Lung microvascular endothelial cell (primary cell): ENCODE data around the gene MMP23B. TPM values are rescaled to one million over a fixed set of nuclear protein-coding genes. Genes with fewer than 3 reads are reported as not detected.
A peak's percentile ranks its signal among the peaks of the same experiment; 100 is the strongest.
"Not testable (repeated sequence)": the region's sequence is repeated elsewhere in the genome, so short reads cannot be mapped to it uniquely, and the experiment has no call there.

Source experiments
- DNase-seq, 2 donors: peaks; one replicate each; pipeline versions ENCODE4 v3.0.0 to v3.0.0-alpha.2; 2010; ENCODE audit warnings: low read depth in 2 of 2
- total RNA-seq: library from RNA; depleted of rRNA; stranded (reverse); fragments of >200 nt; gene quantifications from 2 replicates; pipeline ENCODE4 v1.2.1, GENCODE V29; 2014

The MMP23B gene
- total RNA-seq, 1 donor from 2014 or later, result 1.2 TPM

DNA sequence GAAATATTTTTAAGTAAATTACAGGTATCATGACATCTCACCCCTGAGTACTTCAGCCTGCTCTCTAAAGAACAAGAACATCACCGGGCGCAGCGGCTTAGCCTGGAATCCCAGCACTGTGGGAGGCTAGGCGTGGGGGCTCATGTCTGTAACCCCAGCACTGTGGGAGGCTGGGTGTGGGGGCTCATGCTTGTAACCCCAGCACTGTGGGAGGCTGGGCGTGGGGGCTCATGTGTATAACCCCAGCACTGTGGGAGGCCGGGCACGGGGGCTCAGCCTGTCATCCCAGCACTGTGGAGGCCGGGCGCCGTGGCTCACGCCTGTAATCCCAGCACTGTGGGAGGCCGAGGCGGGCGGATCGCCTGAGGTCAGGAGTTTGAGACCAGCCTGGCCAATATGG is 34.6 kb downstream of the MMP23B start:
- no peak for DNase-seq

DNA sequence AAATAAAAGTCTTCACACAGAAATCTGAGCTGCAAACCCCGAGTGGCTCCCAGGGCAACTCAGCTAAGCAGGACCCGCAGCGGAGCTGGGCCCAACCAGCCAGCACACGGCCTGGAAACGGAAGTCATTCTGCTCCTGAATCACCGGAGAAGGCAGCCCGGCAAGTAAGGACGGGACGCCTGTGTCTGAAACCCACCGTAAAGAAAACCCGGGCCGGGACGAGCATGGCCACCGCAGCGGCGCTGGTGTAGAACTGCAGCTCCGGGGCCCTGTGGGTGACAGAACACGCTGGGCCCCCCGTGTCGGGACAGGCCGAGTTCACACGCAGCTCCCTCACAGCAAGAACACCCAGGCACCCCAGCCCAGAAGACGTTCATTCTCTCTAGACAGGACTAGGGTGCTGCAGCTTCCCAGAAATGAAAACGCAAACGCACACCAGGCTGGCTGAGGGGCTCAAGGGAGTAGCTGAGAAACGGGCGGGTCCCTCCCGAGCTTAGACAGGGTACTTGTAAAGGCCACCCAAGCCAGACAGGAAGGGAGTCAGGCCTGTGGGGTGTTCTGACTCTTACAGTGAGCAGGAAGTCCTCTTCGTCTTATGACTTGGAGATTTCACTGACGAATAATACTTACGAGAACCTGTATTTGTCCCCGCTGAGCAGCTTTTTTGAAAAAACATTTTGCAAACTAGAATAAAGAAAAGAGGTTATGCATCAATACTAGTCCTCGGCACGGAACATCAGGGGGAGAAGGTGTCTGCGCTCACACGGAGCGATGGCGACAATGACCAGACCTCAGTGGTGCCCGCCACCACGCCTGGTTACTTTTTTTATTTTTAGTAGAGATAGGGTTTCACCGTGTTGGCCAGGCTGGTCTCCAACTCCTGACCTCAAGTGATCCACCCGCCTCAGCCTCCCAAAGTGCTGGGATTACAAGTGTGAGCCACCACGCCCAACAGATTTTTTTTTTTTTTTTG is 37.8 kb downstream of the MMP23B start:
- no peak for DNase-seq

DNA sequence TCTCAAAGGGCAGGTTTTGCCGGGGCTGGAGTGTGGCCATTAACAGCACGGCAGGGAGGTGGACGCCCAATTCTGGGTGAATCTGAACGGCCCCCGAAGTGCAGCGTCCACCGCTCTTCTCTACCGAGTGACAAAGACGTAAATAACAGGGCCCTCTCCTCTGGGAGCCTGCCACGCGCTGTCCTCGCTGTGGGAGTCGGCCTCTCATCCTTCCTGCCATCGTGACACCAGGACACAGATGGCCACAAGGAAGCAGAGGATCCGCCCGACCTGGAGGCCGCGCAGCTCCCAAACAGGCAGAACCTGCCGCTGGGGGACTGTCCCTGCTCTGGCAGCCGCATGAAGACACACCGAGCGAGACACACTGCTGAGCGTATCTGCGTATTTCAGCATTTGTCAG is 38.9 kb downstream of the MMP23B start:
- peak in 1 of 2 donors; percentile 32 for DNase-seq

DNA sequence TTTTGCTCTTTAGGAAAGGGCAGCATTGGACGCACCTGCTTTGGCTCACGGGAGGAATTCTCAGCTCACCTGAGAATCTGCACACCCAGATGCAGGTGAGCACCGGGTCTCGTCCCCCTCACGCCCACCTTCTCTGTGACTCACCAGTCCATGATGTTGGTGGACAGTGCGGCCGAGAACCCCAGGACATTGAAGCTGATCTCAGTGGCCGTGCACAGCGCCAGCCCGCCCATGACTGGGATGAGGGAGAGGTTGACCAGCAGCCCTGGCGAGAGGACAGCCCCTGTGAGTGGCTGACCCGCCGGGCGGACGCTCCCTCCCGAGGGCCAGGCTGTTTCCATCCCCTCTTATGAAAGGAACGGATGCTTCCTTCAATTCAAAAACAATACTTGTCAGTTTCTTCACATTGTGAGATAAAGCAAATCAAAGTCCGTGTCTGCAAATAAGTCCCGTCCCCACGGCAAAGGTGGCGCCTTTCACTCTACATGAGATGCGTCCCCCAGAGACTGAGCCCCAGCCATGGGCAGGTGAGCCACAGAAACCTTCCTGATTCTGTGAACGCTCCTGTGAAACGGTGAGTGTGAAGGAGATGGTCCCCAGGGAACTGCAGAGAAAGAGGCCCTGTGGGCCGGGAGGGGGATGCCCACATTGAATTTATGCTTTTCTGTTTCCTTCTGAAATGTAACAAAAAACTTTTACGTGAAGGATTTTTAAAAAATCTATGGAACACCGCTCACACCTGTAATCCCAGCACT is 39.6 kb downstream of the MMP23B start:
- no peak for DNase-seq

DNA sequence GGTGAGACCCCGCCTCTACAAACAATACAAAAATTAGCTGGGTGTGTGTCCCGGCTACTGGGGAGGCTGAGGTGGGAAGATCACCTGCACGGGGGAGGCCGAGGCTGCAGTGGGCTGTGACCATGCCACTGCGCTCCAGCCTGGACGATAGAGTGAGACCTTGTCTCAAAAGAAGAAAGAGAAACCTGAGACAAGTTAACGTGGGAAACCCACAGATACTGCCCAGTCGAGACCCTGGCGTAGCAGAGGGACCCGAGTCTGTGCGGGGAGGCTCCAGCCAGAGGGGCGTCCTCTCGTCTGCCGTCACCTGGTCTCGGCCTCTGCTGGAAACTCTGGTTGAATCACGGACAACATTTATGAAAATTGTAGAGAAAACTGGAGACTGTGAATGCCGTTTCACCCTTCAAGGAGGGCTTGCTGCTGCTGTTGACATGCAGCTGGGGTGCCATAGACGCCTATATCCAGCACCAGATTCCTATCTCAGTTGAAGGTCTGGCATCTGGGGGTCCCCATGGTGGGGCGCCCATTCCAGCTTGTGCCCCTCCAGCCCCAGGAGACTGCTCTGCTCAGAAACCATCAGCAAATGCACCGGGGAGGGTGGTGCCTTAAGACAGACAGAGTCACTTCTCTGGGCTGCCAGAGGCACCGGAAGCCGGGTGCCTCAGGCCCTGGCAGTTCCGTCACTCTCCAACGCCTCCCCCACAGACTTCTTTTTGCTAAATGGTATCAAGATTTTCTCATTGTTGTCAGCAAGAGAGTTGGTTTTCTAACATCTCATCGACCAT is 40.4 kb downstream of the MMP23B start:
- no peak for DNase-seq

DNA sequence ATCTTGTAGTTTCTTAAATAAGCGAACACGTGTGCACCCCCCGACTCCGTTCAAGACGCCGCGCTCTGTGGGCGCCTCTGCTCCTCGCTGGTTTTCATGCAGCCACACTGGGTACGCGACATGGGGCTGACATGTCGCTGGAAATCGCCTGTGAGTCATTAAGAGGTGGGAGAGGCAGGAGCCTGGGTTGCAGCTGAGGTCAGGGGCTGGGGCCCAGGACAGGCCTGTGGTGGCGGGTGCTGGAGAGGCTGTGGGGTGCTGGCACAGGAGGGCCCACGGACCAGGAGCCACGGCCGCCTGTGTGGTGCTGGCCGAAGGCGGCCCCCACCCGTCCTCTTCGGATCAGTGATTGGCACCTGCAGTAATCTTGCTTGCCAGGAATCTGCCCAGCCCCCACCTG is 42.8 kb downstream of the MMP23B start:
- DNase-seq, result not testable (repeated sequence)

DNA sequence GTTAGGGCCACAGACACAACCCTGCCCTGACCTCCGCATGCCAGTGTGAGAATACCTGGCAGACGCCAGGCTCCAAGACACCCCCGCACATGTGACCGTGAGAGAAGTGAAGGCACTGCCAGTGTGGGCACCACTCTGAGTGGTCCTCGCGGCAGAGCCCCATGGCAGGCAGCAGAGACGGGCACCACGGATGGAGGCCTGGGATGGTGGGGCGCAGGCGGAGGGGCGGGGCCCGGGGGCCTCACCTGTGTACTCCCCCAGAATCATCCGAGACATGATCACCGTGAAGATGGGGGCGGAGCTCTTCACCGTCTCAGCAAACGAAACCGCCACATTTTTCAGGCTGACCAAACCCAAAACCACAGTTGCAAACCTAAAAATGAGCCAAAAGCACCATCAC is 43.2 kb downstream of the MMP23B start:
- not testable (repeated sequence) for DNase-seq

DNA sequence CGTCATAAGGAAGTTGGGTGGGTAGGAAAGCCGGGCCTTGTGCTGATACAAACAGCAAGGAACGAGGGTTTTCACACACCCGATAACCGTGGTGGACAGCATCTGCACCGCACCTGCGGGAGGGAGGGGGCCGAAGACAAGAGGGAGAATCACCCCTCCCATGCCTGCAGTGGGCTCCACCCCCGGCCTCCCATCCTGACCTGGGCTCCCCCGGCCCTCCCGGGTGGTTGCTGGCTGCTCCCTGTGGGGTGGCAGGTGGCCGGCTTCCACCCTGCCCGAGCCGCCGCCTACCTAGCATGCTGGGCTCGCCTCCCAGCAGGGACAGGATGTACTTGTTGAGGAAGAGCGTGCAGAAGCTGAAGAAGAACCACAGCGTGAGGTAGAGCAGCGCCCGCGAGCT is 44.1 kb downstream of the MMP23B start:
- DNase-seq, result not testable (repeated sequence)

DNA sequence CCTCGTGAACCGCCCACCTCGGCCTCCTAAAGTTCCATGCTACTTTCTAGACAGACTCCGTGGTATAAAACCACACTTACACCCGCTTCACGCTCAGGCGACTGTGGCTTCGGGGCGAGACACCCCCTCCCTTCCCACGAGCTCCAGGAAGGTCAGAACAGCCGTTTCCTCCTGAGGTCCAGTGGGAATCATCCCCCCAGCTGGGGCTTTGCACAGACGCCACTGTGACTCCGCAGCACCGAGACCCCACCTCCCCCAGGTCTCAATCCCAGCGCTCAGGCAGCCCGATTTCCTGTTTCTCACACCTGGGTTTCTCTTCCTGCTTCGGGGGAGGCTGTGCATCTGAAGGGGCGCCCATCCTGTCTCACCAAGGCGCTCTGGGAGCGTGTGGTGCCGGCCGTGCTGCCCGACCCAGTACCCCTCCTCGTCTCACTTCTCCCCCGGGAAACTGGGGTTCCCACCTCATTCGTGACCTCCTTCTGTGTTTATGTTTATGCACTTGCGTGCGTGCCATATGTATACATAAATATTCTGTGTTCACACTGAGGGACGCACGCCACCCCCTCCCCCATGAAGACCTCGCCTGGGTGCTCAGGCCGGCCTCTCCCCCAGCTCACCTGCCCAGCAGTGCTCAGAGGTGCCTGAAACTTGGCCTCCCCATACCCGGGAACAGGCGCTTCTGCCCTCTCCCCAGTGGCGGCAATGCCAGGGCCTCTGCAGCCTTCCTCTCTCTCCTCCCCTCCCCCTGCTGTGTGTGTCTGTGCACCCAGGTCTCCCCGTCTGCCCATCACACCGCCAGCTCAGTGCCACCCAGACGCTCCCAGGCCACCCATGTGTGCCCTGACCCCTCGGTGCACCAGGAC is 46.0 kb downstream of the MMP23B start:
- no peak for DNase-seq

DNA sequence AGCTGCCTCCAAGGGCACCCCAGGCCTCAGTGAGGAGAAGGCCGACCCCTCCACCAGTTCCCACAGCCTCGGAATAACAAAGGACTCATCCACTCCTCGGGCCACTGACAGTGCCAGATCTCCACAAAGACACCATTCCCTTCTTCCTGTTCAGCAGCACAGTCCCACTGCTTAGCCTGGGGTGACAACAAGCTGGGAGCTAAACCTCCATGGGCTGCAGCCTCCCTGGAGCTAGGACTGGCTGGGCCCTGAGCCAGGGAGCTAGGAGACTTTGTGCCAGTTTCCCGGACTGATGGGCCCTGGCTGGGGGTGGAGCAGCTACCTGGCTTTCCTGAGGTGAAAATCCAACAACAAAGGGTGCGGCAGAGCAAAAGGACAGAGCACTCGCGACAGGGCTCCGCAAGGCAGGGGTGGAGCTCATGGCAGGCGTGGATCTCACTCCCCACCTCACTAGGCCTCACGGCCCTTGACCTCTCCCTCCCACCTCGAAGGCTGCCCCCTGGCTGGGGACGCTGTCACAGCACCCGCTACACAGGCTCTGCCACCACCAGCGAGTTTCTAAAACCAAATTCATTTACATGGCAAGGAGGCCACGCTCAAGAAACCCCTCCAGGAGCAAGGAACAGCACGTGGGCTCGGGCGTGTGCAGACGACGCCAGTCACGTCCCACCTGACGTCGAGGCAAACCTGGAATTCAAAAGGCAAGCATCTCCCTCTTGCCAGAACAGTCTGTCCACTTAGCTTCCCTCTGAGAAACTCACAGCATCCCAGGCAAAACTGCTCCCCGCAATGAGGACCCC is 46.8 kb downstream of the MMP23B start:
- peak in 1 of 2 donors; percentile 50 for DNase-seq

DNA sequence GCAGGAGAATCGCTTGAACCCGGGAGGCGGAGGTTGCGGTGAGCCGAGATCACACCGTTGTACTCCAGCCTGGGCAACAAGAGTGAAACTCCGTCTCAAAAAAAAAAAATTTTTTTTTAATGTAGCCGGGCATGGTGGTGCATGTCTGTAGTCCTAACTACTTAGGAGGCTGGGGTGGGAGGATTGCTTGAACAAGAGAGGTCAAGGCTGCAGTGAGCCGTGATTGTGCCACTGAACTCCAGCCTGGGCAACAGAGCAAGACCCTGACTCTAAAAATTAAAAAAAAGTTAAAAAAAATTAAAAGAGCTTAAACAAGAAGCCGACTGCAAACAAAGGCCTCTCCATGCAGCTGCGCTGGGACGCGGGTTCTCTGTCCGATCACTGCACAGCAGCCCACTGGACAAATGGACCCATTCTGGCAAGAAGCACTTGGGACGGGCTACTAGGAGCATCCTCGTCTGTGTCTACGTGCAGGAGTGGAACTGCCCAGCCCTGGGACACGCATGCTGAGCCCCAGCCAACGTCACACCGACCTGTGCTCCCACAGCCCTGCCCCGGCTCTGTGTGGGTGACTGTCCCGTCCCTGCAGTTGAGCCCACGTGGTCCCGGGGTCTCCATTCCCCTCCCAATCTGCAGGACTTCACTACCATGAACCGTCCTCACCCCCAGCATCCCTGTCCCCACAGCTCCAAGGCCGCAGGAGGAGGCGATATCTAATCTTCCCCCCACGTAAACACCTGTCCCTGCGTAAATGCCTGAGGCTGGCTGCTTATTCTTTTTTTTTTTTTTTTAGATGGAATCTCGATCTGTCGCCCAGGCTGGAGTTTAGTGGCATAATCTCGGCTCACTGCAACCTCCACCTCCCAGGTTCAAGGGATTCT is 48.3 kb downstream of the MMP23B start:
- no peak for DNase-seq

DNA sequence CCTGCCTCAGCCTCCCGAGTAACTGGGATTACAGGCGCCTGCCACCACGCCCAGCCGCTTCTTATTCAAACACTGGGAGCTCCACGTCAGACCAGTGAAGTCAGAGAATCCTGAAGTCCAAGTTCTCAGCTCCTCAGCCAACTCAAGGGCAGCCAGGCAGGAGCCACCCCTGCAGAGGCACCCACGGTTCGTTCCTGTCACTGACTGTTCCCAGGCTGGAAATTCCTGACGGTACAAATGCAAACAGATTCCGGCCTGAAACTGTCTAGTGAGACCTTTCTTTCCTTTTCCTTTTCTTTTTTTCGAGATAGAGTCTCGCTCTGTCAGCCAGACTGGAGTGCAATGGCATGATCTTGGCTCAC is 48.9 kb downstream of the MMP23B start:
- DNase-seq, result no peak

DNA sequence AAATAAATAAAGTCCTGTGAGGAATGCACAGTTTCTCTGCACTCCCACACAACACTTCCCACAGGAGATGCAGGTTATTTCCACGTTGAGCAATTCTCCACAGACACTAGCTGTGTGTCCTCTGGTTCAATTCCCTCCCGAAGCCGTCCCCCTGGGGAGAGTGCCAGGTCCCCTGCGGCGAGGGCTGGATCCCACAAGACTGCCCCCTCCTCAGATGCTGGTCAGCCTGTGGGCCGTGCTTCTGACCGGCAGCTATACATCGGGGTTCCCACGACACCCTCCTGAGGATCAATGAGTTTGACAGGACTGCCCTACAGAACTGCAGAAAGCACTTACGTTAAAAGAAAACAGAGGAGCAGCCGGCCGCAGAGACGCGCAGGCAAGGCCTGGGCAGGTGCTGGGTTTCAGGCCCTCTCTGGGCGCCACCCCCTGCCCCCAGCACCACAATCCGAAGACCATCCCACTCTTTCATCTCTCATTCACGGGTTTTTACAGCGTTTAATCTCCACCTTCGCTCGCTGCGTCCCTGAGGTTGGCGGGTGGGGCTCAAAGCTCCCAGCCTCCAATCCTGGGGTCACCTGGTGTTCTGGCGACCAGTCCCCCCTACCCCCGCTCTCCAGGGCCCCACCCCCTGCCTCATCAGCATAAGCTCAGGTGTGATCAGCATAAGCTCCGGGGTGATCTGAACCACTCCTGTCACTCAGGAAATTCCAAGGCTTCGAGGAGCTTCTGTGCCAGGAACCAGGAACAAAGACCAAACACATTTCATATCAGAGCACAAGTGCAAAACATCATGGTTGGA is 51.3 kb downstream of the MMP23B start:
- DNase-seq, result no peak

Other genes starting within 250 kb of the MMP23B start
- 36.0 and 57.9 TPM in 2 replicates for gene CCNL2, start 232.8 kb upstream of the MMP23B start, total RNA-seq
- 79.8 and 90.2 TPM in 2 replicates for gene MRPL20, start 224.9 kb upstream of the MMP23B start, total RNA-seq
- under 0.01 and 0.22 TPM in 2 replicates for gene ANKRD65, start 210.9 kb upstream of the MMP23B start, total RNA-seq
- gene VWA1, start 196.5 kb upstream of the MMP23B start, total RNA-seq, result 2.2 and 5.0 TPM in 2 replicates
- gene ATAD3C, start 182.5 kb upstream of the MMP23B start, total RNA-seq, result under 0.01 TPM in 2 replicates
- gene ATAD3B, start 160.4 kb upstream of the MMP23B start, total RNA-seq, result 13.5 and 19.4 TPM in 2 replicates
- 17.1 and 22.2 TPM in 2 replicates for gene ATAD3A, start 120.0 kb upstream of the MMP23B start, total RNA-seq
- gene TMEM240, start 91.5 kb upstream of the MMP23B start, total RNA-seq, result 1.1 and 1.4 TPM in 2 replicates
- gene SSU72, start 57.3 kb upstream of the MMP23B start, total RNA-seq, result 49.3 and 50.8 TPM in 2 replicates
- 0.44 and 0.99 TPM in 2 replicates for gene FNDC10, start 32.0 kb upstream of the MMP23B start, total RNA-seq
- 20.5 and 51.6 TPM in 2 replicates for gene MIB2, start 16.7 kb upstream of the MMP23B start, total RNA-seq
- gene CDK11B, start 26.8 kb downstream of the MMP23B start, total RNA-seq, result 4.6 and 5.8 TPM in 2 replicates
- gene SLC35E2B, start 60.6 kb downstream of the MMP23B start, total RNA-seq, result 15.5 and 21.6 TPM in 2 replicates
- 4.4 and 10.5 TPM in 2 replicates for gene CDK11A, start 92.2 kb downstream of the MMP23B start, total RNA-seq
- 25.3 and 34.7 TPM in 2 replicates for gene NADK, start 146.3 kb downstream of the MMP23B start, total RNA-seq